Raji (cell line): ENCODE measurements around the gene BPI.

Experiments used
- POLR2A ChIP-seq: IDR thresholded peaks from 2 replicates; pipeline ENCODE4 v1.6.1; 2011; ENCODE audit warnings: low read depth, low read length, control low read depth; ENCODE audit not compliant: insufficient read depth

BPI gene

DNA sequence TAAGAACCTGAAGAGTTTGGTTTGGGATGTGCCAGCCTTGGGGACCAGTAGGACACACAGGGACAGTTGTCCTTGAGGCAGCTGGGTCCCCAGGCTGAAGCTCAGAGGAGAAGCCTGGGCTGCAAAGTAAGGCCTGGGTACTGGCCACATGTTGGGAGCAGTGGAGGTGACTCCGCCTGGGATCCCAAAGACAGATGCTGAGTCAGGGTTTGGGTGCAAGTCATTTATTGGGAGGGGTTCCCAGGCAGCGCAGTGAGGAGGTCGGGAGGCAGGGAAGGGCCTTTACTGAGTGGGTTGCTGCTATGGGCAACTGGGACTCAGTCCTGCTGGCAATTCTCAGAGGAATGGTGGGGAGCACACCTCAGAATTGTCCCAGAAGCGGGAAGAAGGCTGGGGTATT, 12.4 kb downstream of the BPI start:
- no peak for TF ChIP-seq POLR2A

GRCh38 chr20:38317422-38317821, 13.5 kb downstream of the BPI start:
- no peak for TF ChIP-seq POLR2A

DNA sequence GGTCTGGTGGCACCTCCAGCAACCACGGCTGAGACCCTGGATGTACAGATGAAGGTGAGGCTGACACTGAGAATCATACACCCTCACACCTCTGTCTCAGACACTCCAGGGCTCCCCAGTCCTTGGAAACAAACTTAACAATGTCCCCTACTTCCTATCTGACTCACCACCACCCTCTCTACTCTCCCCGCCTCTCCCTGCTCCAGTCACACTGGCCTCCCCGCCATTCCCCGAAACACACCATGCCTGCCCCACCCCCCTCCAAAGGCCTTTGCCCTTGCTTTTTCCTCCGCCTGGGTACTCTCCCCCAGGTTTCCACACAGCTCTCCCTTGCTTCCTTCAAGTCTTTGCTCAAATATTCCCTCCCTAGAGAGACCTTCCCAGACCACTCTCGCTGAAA, 16.3 kb downstream of the BPI start:
- TF ChIP-seq POLR2A = no peak

- no peak for TF ChIP-seq POLR2A
These were observed 18.1 kb downstream of the BPI start for GRCh38 chr20:38321959-38322598.

GRCh38 chr20:38324159-38324558, 20.2 kb downstream of the BPI start:
- no peak for TF ChIP-seq POLR2A

DNA sequence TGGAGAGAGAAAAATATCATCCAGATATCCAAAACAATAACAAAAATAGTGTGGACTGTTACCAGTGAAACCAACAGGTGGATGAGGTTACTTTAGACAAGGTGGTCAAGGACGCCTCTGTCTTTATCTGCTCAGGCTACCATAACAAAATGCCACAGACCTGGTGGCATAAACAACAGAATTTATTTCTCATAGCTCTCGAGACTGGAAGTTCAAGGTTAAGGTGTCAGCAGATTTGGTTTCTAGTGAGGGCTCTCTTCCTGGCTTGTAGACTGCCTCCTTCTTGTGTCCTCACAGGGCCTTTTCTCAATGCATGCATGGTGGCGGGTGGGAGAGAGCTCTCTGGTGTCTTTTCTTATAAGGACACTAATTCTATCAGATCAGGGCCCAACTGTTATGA, 21.2 kb downstream of the BPI start:
- no peak for TF ChIP-seq POLR2A

DNA sequence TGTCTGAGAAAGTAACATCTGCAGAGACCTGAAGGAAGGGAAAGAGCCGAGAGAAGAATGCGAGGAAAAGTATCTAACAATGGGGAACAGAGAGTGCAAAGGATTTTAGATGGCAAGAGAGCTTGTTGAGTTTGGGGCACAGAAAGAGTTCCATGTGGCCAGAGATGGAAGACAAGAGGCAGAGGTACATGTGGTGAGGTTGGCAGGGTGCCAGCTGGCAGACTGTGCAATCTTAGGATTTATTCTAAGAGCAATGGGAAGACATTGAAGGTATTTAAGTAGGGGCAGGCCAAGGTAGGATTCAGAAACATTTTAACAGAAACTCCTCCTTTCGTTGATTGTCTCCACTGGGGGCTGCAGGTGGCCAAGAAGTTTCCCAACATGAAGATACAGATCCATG, 21.9 kb downstream of the BPI start:
- no peak for TF ChIP-seq POLR2A

- TF ChIP-seq POLR2A = no peak
These were observed 22.4 kb downstream of the BPI start for GRCh38 chr20:38326309-38326708.

DNA sequence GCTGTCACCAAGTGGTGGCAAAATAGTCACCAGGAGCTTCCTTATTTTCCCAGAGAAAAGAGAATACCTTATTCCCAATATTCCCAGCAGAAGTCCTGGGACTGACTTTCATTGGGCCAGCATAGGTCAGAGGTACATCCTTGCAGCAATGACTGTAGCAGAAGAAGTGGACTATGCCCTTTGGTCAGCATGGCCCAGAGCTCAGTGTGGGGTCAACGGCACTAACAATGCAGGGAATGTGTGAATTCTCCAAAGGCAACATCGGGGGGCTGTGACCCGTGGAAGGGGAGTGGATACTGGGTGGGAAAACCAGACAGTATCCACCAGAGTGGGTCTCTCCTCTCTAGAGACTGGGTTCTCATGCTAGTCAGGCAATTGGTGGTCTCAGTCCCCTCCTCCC, 26.7 kb downstream of the BPI start:
- TF ChIP-seq POLR2A = no peak

- no peak for TF ChIP-seq POLR2A
These were observed 27.3 kb downstream of the BPI start for GRCh38 chr20:38331245-38331644.

GRCh38 chr20:38331814-38332213, 27.9 kb downstream of the BPI start:
- TF ChIP-seq POLR2A = no peak

GRCh38 chr20:38334016-38334415, 30.1 kb downstream of the BPI start:
- TF ChIP-seq POLR2A = no peak

DNA sequence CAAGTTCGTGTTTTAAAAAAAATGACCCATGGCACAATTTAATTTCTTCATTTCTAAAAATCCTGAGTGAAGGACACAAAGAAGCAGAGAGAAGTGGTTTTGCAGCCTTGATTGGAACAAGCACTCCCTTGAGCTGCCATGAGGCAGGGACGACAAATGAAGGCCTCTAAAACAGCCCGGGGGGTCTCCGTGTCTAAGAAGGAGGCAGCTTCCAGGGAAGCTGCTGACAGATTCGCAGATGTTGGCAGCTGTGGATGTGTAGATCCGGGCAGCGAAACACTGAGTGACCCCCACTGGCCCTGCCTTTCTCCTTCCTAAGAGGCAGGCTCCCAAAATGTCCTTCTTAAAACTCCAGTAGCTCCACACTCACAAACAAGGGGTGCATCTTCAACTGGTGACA, 32.8 kb downstream of the BPI start:
- TF ChIP-seq POLR2A = no peak

GRCh38 chr20:38337561-38338140, 33.7 kb downstream of the BPI start:
- TF ChIP-seq POLR2A = no peak

DNA sequence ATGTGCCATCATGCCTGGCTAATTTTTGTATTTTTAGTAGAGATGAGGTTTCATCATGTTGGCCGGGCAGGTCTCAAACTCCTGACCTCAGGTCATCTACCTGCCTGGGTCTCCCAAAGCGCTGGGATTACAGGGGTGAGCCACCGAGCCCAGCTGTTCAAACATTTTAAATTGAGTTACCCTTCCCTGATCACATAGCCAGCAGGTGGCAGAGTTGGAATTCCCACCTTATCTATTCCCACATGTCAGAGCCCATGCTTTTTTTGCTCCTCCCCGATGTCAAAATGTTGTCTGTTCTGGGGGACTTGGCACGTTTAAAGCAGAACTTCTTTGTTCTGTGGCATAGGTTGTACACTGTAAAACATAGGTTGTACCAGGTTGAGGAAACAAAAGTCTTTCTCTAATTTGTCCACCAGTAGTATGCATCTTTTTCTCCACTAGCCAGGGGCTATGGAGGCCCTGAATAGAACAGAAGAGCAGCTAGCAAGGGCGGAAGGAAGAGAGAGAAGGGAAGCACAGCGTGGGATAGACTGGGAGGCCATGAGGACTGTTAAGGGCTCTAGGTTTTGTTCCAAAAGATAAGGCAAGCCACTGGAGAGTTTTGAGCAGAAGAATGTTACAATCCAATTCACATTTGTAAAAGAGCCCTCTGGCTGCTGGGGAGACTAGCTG, 35.0 kb downstream of the BPI start:
- TF ChIP-seq POLR2A = no peak

- TF ChIP-seq POLR2A = no peak
These were observed 36.0 kb downstream of the BPI start for GRCh38 chr20:38339997-38340396.

- no peak for TF ChIP-seq POLR2A
These were observed 36.7 kb downstream of the BPI start for GRCh38 chr20:38340693-38341092.

DNA sequence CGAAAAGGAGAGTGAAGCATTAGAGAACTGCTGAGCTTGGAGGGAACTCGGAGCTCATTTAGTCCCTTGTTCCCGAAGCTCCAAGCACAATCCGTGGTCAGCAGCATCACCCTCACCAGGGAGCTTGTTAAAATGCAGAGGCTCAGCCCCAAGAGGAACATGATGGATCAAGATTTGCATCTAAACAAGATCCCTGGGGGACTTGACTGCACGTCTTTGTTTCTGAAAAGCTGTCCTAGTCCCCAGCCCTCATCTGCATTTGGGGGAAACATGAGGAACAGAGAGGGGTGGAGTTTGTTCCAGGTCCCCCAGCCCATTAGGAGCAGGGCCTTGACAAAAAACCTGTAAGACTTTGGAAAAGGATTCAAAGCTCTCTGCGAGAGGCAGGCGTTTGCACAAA, 38.3 kb downstream of the BPI start:
- no peak for TF ChIP-seq POLR2A
